Measurements from ENCODE around the gene ENO1. TPM values are rescaled to one million over a fixed set of nuclear protein-coding genes. Genes with fewer than 3 reads are reported as not detected.
A peak's percentile ranks its signal among the peaks of the same experiment; 100 is the strongest.

Gene ENO1
- total and polyA plus RNA-seq, 9 of the 15 experiments (the other 6 are each of a cell fraction or from before 2014, with no cell fraction given) = 2,249 to 7,472 (median 2,868) TPM

- TF ChIP-seq, protein P1, sequence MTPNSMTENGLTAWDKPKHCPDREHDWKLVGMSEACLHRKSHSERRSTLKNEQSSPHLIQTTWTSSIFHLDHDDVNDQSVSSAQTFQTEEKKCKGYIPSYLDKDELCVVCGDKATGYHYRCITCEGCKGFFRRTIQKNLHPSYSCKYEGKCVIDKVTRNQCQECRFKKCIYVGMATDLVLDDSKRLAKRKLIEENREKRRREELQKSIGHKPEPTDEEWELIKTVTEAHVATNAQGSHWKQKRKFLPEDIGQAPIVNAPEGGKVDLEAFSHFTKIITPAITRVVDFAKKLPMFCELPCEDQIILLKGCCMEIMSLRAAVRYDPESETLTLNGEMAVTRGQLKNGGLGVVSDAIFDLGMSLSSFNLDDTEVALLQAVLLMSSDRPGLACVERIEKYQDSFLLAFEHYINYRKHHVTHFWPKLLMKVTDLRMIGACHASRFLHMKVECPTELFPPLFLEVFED (CRISPR knock-in tag; conservative IDR thresholded peaks at IDR 0.05) = no peak
- peak; percentile 25; the same call in 1 of the 2 replicates for TF ChIP-seq CXXC5 (CRISPR knock-in tag; IDR thresholded peaks at IDR 0.05)
- TF ChIP-seq, protein P2, sequence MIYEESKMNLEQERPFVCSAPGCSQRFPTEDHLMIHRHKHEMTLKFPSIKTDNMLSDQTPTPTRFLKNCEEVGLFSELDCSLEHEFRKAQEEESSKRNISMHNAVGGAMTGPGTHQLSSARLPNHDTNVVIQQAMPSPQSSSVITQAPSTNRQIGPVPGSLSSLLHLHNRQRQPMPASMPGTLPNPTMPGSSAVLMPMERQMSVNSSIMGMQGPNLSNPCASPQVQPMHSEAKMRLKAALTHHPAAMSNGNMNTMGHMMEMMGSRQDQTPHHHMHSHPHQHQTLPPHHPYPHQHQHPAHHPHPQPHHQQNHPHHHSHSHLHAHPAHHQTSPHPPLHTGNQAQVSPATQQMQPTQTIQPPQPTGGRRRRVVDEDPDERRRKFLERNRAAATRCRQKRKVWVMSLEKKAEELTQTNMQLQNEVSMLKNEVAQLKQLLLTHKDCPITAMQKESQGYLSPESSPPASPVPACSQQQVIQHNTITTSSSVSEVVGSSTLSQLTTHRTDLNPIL (CRISPR knock-in tag; IDR thresholded peaks at IDR 0.05) = no peak
- TF ChIP-seq, protein P3, sequence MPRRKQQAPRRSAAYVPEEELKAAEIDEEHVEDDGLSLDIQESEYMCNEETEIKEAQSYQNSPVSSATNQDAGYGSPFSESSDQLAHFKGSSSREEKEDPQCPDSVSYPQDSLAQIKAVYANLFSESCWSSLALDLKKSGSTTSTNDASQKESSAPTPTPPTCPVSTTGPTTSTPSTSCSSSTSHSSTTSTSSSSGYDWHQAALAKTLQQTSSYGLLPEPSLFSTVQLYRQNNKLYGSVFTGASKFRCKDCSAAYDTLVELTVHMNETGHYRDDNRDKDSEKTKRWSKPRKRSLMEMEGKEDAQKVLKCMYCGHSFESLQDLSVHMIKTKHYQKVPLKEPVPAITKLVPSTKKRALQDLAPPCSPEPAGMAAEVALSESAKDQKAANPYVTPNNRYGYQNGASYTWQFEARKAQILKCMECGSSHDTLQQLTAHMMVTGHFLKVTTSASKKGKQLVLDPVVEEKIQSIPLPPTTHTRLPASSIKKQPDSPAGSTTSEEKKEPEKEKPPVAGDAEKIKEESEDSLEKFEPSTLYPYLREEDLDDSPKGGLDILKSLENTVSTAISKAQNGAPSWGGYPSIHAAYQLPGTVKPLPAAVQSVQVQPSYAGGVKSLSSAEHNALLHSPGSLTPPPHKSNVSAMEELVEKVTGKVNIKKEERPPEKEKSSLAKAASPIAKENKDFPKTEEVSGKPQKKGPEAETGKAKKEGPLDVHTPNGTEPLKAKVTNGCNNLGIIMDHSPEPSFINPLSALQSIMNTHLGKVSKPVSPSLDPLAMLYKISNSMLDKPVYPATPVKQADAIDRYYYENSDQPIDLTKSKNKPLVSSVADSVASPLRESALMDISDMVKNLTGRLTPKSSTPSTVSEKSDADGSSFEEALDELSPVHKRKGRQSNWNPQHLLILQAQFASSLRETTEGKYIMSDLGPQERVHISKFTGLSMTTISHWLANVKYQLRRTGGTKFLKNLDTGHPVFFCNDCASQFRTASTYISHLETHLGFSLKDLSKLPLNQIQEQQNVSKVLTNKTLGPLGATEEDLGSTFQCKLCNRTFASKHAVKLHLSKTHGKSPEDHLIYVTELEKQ (CRISPR knock-in tag; IDR thresholded peaks at IDR 0.05) = no peak
- no peak for TF ChIP-seq KLF10 (CRISPR knock-in tag; IDR thresholded peaks at IDR 0.05)
- no peak for TF ChIP-seq ELK1 (CRISPR knock-in tag; IDR thresholded peaks at IDR 0.05)
- TF ChIP-seq, protein P4, sequence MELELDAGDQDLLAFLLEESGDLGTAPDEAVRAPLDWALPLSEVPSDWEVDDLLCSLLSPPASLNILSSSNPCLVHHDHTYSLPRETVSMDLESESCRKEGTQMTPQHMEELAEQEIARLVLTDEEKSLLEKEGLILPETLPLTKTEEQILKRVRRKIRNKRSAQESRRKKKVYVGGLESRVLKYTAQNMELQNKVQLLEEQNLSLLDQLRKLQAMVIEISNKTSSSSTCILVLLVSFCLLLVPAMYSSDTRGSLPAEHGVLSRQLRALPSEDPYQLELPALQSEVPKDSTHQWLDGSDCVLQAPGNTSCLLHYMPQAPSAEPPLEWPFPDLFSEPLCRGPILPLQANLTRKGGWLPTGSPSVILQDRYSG (tag; conservative IDR thresholded peaks at IDR 0.05; ENCODE audit: low read depth) = 0 out of 2 replicates have a peak, but pooled peaks have one; percentile 18
- TF ChIP-seq BRD9 (IDR thresholded peaks at IDR 0.05; ENCODE audit: low read depth, partially characterized antibody) = no peak
- no peak for TF ChIP-seq ZNF655 (CRISPR knock-in tag; IDR thresholded peaks at IDR 0.05)
- TF ChIP-seq ASH1L (IDR thresholded peaks at IDR 0.05; ENCODE audit: borderline replicate concordance, low read depth, partially characterized antibody) = no peak
- no peak for TF ChIP-seq ZBTB49 (CRISPR knock-in tag; IDR thresholded peaks at IDR 0.05; ENCODE audit: borderline replicate concordance)
- TF ChIP-seq TARDBP (IDR thresholded peaks at IDR 0.05) = no peak
- TF ChIP-seq KLF16 (IDR thresholded peaks at IDR 0.05) = no peak
- TF ChIP-seq NR2F6 (CRISPR knock-in tag; IDR thresholded peaks at IDR 0.05) = no peak
- TF ChIP-seq ZSCAN32 (CRISPR knock-in tag; IDR thresholded peaks at IDR 0.05) = no peak
These were observed 4.8 kb downstream of the ENO1 start (continued) for GRCh38 chr1:8873506-8874229.
